ENCODE results near the gene CEP164. TPM values are rescaled to one million over a fixed set of nuclear protein-coding genes. Genes with fewer than 3 reads are reported as not detected.

The CEP164 gene
- total and polyA plus RNA-seq, 2 of the 4 experiments (the other 2 are of a cell fraction): 23.3 to 26.9 TPM

DNA sequence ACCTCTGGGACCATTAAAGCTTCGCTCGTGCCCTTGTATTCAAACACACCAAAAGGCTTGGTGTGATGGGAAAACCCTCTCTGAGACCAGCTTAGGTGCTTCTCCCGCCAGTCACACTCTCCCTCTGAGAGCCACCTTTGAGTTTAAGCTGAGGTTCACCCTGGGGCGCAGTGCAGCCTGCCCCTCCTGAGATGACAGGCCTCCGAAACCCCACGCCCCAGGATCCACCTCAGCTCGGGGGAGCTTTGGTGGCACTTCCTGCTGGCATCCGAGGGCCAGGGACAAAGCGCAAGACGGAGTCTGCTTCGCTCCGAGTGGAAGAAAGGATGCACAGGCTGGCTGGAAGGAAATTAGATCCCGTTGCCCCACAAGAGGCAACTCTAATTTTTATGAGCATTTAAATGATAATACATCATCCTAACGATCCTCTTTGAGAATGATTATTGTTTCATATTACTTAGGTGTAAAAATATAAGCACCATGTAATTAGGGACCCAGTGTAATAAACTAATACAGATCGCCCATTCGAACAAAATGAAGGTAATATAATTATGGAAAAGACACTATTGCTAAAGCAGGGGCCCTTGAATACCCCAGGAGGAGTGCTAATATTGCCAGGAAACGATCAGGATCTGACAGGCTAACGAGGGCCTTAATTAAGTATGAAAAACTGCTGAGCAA is 134.7 kb downstream of the CEP164 start:
- DNase-seq (no peak), ATAC-seq (ENCODE audit: low read depth) (no peak)
- POLR2A ChIA-PET (ENCODE audit: unreplicated experiment): no interaction called here
- Histone ChIP-seq H3K56ac (ENCODE audit: extremely low read depth, insufficient read depth, low read length) (no peak overlapping the region), H3K23ac (ENCODE audit: low read depth, low read length) (no peak overlapping the region), H3K18ac (ENCODE audit: low read depth, low read length) (no peak overlapping the region), H4K8ac (ENCODE audit: low read depth in 2 of 2, low read length in 2 of 2) (no peak overlapping the region), H3K4me1 (ENCODE audit: control insufficient read depth, insufficient read depth, low read length) (no peaks in the 10 kb centered on the region), H3K4ac (ENCODE audit: low read depth, low read length) (no peak overlapping the region), H3K9me3 (ENCODE audit: control insufficient read depth, insufficient read depth, low read length) (no peaks in the 10 kb centered on the region), H3K27me3 (ENCODE audit: control insufficient read depth, insufficient read depth, low read length) (peaks cover 17% of the 10 kb centered on the region), H2BK15ac (ENCODE audit: low read depth, low read length) (no peak overlapping the region), H4K91ac (ENCODE audit: insufficient read depth, low read depth, low read length) (no peak overlapping the region), H3K36me3 (ENCODE audit: control insufficient read depth, insufficient read depth, low read length) (no peaks in the 10 kb centered on the region), H2AK5ac (ENCODE audit: low read depth, low read length) (no peak overlapping the region), H3K79me1 (ENCODE audit: low read depth in 1 of 2, low read length in 2 of 2) (no peaks in the 10 kb centered on the region), H2AK9ac (replicated peaks; ENCODE audit: low read depth, low read length, poor library complexity) (no peak overlapping the region), H3K4me3 (ENCODE audit: insufficient read depth, low read depth, low read length) (no peak overlapping the region), H2BK120ac (ENCODE audit: low read depth, low read length) (no peak overlapping the region), H2BK20ac (ENCODE audit: low read depth, low read length) (no peak overlapping the region), H3K27ac (ENCODE audit: insufficient read depth, low read length) (no peak overlapping the region), H3K4me2 (ENCODE audit: low read depth, low read length) (no peak overlapping the region), H3K14ac (replicated peaks; ENCODE audit: low read depth, low read length) (no peak overlapping the region), H2BK5ac (ENCODE audit: low read depth, low read length, poor library complexity, severe bottlenecking) (no peak overlapping the region), H2AFZ (replicated peaks; ENCODE audit: low read length, poor library complexity) (no peak overlapping the region), H3K9ac (ENCODE audit: low read depth, low read length) (no peak overlapping the region), H4K20me1 (ENCODE audit: insufficient read depth, low read length) (no peaks in the 10 kb centered on the region), H4K5ac (ENCODE audit: low read depth, low read length) (no peak overlapping the region), H3K9me1 (ENCODE audit: insufficient read depth, low read length) (no peaks in the 10 kb centered on the region)
- no peak for TF ChIP-seq BHLHE40 (IDR thresholded peaks at IDR 0.05; ENCODE audit: low read depth, low read length)
- TF ChIP-seq, protein P1, sequence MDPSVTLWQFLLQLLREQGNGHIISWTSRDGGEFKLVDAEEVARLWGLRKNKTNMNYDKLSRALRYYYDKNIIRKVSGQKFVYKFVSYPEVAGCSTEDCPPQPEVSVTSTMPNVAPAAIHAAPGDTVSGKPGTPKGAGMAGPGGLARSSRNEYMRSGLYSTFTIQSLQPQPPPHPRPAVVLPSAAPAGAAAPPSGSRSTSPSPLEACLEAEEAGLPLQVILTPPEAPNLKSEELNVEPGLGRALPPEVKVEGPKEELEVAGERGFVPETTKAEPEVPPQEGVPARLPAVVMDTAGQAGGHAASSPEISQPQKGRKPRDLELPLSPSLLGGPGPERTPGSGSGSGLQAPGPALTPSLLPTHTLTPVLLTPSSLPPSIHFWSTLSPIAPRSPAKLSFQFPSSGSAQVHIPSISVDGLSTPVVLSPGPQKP (IDR thresholded peaks at IDR 0.05; ENCODE audit: borderline replicate concordance, low read depth, low read length): no peak
- intact Hi-C loops (cut with micrococcal nuclease) (no loop called here), in situ Hi-C loops (cut with MboI; ENCODE audit: low sequenced_read_pairs) (no loop called here), dilution Hi-C loops (cut with HindIII; ENCODE audit: low sequenced_read_pairs, unreplicated experiment) (no loop called here)
- BruUV-seq (replicated peaks): no TSS peak
- 73% methylated on average over 5 of the region's 18 CpGs; no CpG with 5 or more reads in 1 of the 2 experiments for WGBS, 2 experiments (ENCODE audit: extremely low coverage in 2 of 2, insufficient read length in 1 of 2)
- CTCF ChIA-PET: no interaction called here

Data from IMR-90 (cell line).